ENCODE measurements around the gene CETN1.

Gene CETN1

GRCh38 chr18:631560-631959 lies 51.4 kb downstream of the CETN1 start:
- DNase-seq (ENCODE audit: low spot score), result no peak
- Histone ChIP-seq H3K27ac (replicated peaks; ENCODE audit: low read length) (no peak overlapping the region), H4K91ac (ENCODE audit: low read depth, low read length, poor library complexity) (no peak overlapping the region), H2BK5ac (ENCODE audit: low read length) (no peak overlapping the region), H2BK120ac (ENCODE audit: low read depth, low read length) (no peak overlapping the region), H2AK5ac (ENCODE audit: low read depth, low read length) (no peak overlapping the region), H2BK15ac (ENCODE audit: low read length) (no peak overlapping the region), H3K4ac (ENCODE audit: low read length) (no peak overlapping the region), H3K23ac (ENCODE audit: low read depth, low read length, poor library complexity) (no peak overlapping the region), H3K9me3 (replicated peaks in 1 of 2; ENCODE audit: control insufficient read depth in 2 of 2, insufficient read depth in 1 of 2, low read depth in 1 of 2, low read length in 2 of 2) (no peaks in the 10 kb centered on the region), H3K4me1 (ENCODE audit: control insufficient read depth in 2 of 2, insufficient read depth in 1 of 2, low read depth in 1 of 2, low read length in 2 of 2) (peaks cover 5 to 7% of the 10 kb centered on the region in 2 donors), H3K36me3 (replicated peaks in 1 of 2; ENCODE audit: control insufficient read depth in 2 of 2, insufficient read depth in 2 of 2, low read length in 2 of 2) (no peaks in the 10 kb centered on the region), H3K27me3 (ENCODE audit: control insufficient read depth in 3 of 3, insufficient read depth in 3 of 3, low read depth in 1 of 3, low read length in 3 of 3) (no peaks in the 10 kb centered on the region), H3K79me1 (ENCODE audit: low read depth, low read length) (no peaks in the 10 kb centered on the region), H2BK12ac (ENCODE audit: low read length) (no peak overlapping the region), H3K9ac (ENCODE audit: low read depth, low read length, poor library complexity) (no peak overlapping the region), H3K4me3 (ENCODE audit: low read length in 2 of 2) (no peak overlapping the region), H2AFZ (ENCODE audit: low read length) (no peak overlapping the region), H4K8ac (ENCODE audit: low read depth, low read length) (no peak overlapping the region), H3K4me2 (ENCODE audit: insufficient read depth, low read length, poor library complexity, severe bottlenecking) (no peak overlapping the region), H3K14ac (ENCODE audit: low read length) (no peak overlapping the region), H3K18ac (ENCODE audit: low read length) (no peak overlapping the region)
